Stimulated activated CD8-positive, alpha-beta memory T cell treated with anti-CD3 and anti-CD28 coated beads, Interleukin-2, amount 100 ng/mL, for 1 hour (primary cell): Measurements from ENCODE around the gene POLR3B.

Experiments
- DNase-seq, 2 donors: peaks; one replicate each; pipeline ENCODE4 v3.0.0-alpha.2; 2020; ENCODE audit warnings: low read depth in 2 of 2

POLR3B gene

DNA sequence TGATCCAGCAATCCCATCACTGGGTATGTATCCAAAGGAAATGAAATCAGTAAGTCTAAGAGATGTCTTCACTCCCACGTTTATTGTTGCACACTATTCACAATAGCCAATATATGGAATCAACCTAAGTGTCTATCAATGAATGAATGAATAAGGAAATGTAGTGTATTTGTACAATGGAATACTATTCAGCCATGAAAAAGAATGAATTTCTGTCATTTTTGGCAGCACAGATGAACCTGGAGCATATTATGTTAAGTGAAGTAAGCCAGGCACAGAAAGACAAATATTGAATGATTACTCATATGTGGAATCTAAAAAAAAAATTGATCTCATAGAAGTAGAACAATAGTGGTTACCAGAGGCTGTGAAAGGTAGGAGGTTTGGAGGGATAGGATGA lies 194.7 kb downstream of the POLR3B start:
- no peak for DNase-seq
